Measurements from ENCODE around the gene STX1A. TPM values are rescaled to one million over a fixed set of nuclear protein-coding genes. Genes with fewer than 3 reads are reported as not detected.

STX1A gene
- polyA plus RNA-seq, 2 of the 4 experiments (the other 2 are of a cell fraction), result 49.2 to 81.7 TPM

DNA sequence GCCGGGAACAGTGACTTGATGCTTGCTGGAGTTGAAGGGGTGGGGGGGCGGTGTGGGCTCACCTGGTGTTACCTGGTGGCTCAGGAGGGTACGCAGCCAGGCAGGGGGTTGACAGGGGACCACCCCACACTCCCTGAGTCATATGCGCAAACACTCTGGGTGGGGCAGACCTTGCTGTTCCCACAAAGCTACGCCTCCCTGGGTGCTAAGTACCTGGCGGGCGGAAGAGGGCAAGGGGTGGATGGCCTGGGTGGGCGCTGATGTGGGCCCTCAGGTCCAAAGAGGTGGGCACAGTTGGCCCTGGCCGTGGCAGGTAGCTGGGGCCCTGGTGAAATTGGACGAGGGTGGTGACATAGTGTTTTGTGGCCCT, 13.9 kb downstream of the STX1A start:
- 0 out of 3 replicates have a peak overlapping the region, but pooled peaks have one; percentile 13 for H3K4me3 ChIP-seq
- ChIA-PET POLR2A (interaction anchor here (0.6 to 5.0 kb wide), 12 partner anchors 8 to 574 kb away, joined by 3 to 135 read pairs (median 5); partner anchors contain the start of genes ABHD11, BUD23, DNAJC30 and MLXIPL), CTCF (interaction anchor here (0.7 to 4.4 kb wide), 19 partner anchors 9 to 99 kb away, joined by 3 to 57 read pairs (median 7); partner anchors contain the start of genes STX1A and VPS37D)
- no peak for TF ChIP-seq CHD2 (IDR thresholded peaks at IDR 0.05; ENCODE audit: low read length, partially characterized antibody)
- no peak for TF ChIP-seq NFE2L2 (conservative IDR thresholded peaks at IDR 0.05; ENCODE audit: low read length)
- TF ChIP-seq ZNF302 (CRISPR knock-in tag; IDR thresholded peaks at IDR 0.05), result no peak
- TF ChIP-seq MYC (IDR thresholded peaks at IDR 0.05; ENCODE audit: borderline replicate concordance, low read length), result no peak
- no peak for TF ChIP-seq NR3C1 (IDR thresholded peaks at IDR 0.05)
- TF ChIP-seq FOSL2 (IDR thresholded peaks at IDR 0.05), result peak; percentile 18; the same call in 1 of the 2 replicates
- TF ChIP-seq FOSL2 (CRISPR knock-in tag; IDR thresholded peaks at IDR 0.05), result peak; percentile 40
- no peak for TF ChIP-seq ZFP36 (IDR thresholded peaks at IDR 0.05; ENCODE audit: borderline replicate concordance, partially characterized antibody)
- TF ChIP-seq ZSCAN20 (CRISPR knock-in tag; IDR thresholded peaks at IDR 0.05), result no peak
- TF ChIP-seq HOXA7 (CRISPR knock-in tag; IDR thresholded peaks at IDR 0.05), result no peak
- no peak for TF ChIP-seq RCOR1 (IDR thresholded peaks at IDR 0.05; ENCODE audit: low read depth, low read length)
- no peak for TF ChIP-seq HDAC2 (IDR thresholded peaks at IDR 0.05)
- TF ChIP-seq, protein P1, sequence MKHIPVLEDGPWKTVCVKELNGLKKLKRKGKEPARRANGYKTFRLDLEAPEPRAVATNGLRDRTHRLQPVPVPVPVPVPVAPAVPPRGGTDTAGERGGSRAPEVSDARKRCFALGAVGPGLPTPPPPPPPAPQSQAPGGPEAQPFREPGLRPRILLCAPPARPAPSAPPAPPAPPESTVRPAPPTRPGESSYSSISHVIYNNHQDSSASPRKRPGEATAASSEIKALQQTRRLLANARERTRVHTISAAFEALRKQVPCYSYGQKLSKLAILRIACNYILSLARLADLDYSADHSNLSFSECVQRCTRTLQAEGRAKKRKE (CRISPR knock-in tag; IDR thresholded peaks at IDR 0.05; ENCODE audit: low read depth), result no peak
- TF ChIP-seq, protein P2, sequence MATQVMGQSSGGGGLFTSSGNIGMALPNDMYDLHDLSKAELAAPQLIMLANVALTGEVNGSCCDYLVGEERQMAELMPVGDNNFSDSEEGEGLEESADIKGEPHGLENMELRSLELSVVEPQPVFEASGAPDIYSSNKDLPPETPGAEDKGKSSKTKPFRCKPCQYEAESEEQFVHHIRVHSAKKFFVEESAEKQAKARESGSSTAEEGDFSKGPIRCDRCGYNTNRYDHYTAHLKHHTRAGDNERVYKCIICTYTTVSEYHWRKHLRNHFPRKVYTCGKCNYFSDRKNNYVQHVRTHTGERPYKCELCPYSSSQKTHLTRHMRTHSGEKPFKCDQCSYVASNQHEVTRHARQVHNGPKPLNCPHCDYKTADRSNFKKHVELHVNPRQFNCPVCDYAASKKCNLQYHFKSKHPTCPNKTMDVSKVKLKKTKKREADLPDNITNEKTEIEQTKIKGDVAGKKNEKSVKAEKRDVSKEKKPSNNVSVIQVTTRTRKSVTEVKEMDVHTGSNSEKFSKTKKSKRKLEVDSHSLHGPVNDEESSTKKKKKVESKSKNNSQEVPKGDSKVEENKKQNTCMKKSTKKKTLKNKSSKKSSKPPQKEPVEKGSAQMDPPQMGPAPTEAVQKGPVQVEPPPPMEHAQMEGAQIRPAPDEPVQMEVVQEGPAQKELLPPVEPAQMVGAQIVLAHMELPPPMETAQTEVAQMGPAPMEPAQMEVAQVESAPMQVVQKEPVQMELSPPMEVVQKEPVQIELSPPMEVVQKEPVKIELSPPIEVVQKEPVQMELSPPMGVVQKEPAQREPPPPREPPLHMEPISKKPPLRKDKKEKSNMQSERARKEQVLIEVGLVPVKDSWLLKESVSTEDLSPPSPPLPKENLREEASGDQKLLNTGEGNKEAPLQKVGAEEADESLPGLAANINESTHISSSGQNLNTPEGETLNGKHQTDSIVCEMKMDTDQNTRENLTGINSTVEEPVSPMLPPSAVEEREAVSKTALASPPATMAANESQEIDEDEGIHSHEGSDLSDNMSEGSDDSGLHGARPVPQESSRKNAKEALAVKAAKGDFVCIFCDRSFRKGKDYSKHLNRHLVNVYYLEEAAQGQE (IDR thresholded peaks at IDR 0.05), result no peak
- TF ChIP-seq, protein P3, sequence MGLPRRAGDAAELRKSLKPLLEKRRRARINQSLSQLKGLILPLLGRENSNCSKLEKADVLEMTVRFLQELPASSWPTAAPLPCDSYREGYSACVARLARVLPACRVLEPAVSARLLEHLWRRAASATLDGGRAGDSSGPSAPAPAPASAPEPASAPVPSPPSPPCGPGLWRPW (IDR thresholded peaks at IDR 0.05), result no peak
- no peak for TF ChIP-seq MAX (IDR thresholded peaks at IDR 0.05)
- TF ChIP-seq HOXB5 (CRISPR knock-in tag; IDR thresholded peaks at IDR 0.05), result peak; percentile 61; the same call in 1 of the 2 replicates
- TF ChIP-seq FOXS1 (CRISPR knock-in tag; IDR thresholded peaks at IDR 0.05), result 0 out of 2 replicates have a peak, but pooled peaks have one; percentile 18
- TF ChIP-seq MAZ (IDR thresholded peaks at IDR 0.05; ENCODE audit: borderline replicate concordance, low read depth, low read length), result no peak
- TF ChIP-seq BHLHE40 (IDR thresholded peaks at IDR 0.05; ENCODE audit: low read depth, low read length), result no peak
- no peak; a peak in 1 of 5 replicates for TF ChIP-seq RAD21 (conservative IDR thresholded peaks at IDR 0.05 in 1 of 2, IDR thresholded peaks at IDR 0.05 in 1 of 2)
- TF ChIP-seq RNF2 (IDR thresholded peaks at IDR 0.05; ENCODE audit: borderline replicate concordance, low read depth), result no peak
- TF ChIP-seq KDM1A (IDR thresholded peaks at IDR 0.05; ENCODE audit: low read depth), result peak; percentile 1; the same call in 1 of the 2 replicates
- ATAC-seq (peak; percentile 11 to 13), FAIRE-seq (no peak), DNase-seq (ENCODE audit: low read depth in 1 of 2, low spot score in 1 of 2) (peak in 1 of 2 experiments; percentile 88)
- peak overlapping the region; percentile 99 to 100 for H3K27ac ChIP-seq
- H3K4me1 ChIP-seq, result peaks cover 93% of the 10 kb centered on the region
- H3K4me2 ChIP-seq, result peak overlapping the region; percentile 90
- WGBS (ENCODE audit: missing lambda C conversion rate), result 6% methylated on average over 6 of the region's 10 CpGs
- no peaks in the 10 kb centered on the region for H3K9me3 ChIP-seq

All from A549 (cell line).